HG02763 (cell line): ENCODE results near the gene TBC1D10A.

ENCODE experiments used
- ATAC-seq: cut with Tn5 transposase; IDR thresholded peaks from one replicate; pipeline ENCODE4 v1.9.1; 2021; ENCODE audit warnings: mild to moderate bottlenecking, moderate library complexity; ENCODE audit not compliant: unreplicated experiment

The TBC1D10A gene

GRCh38 chr22:30323246-30323645 is 3.5 kb downstream of the TBC1D10A start:
- ATAC-seq, result no peak

GRCh38 chr22:30321461-30321860 is 5.3 kb downstream of the TBC1D10A start:
- ATAC-seq, result no peak

GRCh38 chr22:30320021-30320556 is 6.7 kb downstream of the TBC1D10A start:
- ATAC-seq, result no peak

- ATAC-seq, result no peak
Measured at GRCh38 chr22:30318799-30319419, 7.8 kb downstream of the TBC1D10A start.

GRCh38 chr22:30317778-30318177 is 9.0 kb downstream of the TBC1D10A start:
- no peak for ATAC-seq

GRCh38 chr22:30315962-30316576 is 10.7 kb downstream of the TBC1D10A start:
- ATAC-seq, result no peak

GRCh38 chr22:30314915-30315314 is 11.8 kb downstream of the TBC1D10A start:
- no peak for ATAC-seq

- ATAC-seq, result no peak
Measured at GRCh38 chr22:30313527-30314363, 13.0 kb downstream of the TBC1D10A start.

GRCh38 chr22:30312053-30312452 is 14.7 kb downstream of the TBC1D10A start:
- no peak for ATAC-seq

GRCh38 chr22:30310881-30311771 is 15.6 kb downstream of the TBC1D10A start:
- no peak for ATAC-seq

- no peak for ATAC-seq
Measured at GRCh38 chr22:30309951-30310741, 16.6 kb downstream of the TBC1D10A start.

- ATAC-seq, result no peak
Measured at GRCh38 chr22:30308518-30309230, 18.1 kb downstream of the TBC1D10A start.

GRCh38 chr22:30308093-30308492 is 18.6 kb downstream of the TBC1D10A start:
- no peak for ATAC-seq

- ATAC-seq, result no peak
Measured at GRCh38 chr22:30307041-30307574, 19.6 kb downstream of the TBC1D10A start.

- no peak for ATAC-seq
Measured at GRCh38 chr22:30306627-30307011, 20.1 kb downstream of the TBC1D10A start.

- ATAC-seq, result no peak
Measured at GRCh38 chr22:30305906-30306626, 20.7 kb downstream of the TBC1D10A start.

GRCh38 chr22:30305519-30305905 is 21.2 kb downstream of the TBC1D10A start:
- ATAC-seq, result peak; percentile 34

- no peak for ATAC-seq
Measured at GRCh38 chr22:30304495-30305244, 22.1 kb downstream of the TBC1D10A start.
